ENCODE data around the gene C1QTNF8. TPM values are rescaled to one million over a fixed set of nuclear protein-coding genes. Genes with fewer than 3 reads are reported as not detected.
"Not testable (repeated sequence)": the region's sequence is repeated elsewhere in the genome, so short reads cannot be mapped to it uniquely, and the experiment has no call there.

The C1QTNF8 gene
- total RNA-seq, 2 experiments from 2014 or later: not detected

DNA sequence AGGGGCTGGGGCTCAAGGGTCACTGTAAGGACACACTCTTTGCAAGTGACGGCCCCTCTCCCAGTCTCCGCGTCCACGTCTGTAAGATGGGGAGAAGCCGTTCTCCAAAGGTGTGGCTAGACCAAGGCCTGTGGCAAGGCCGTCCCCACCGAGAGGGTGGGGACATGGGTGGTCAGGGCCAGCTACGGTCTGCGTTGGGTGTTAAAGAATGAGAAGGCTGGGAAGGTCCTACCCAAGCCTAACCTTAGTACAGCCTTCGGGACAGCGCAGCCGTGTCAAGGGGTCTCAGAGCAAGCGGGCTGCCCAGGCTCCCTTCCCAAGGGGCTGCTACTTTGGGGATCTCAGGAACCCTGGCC, 1.9 kb downstream of the C1QTNF8 start:
- no peaks in the 10 kb centered on the region for H3K36me3 ChIP-seq (ENCODE audit: insufficient read depth, low read length)
- no peaks in the 10 kb centered on the region for H3K9me2 ChIP-seq (ENCODE audit: insufficient read depth, low read length)
- no peak overlapping the region for H3K27ac ChIP-seq (ENCODE audit: low read depth, low read length, poor library complexity, severe bottlenecking)
- ChIA-PET POLR2A (no interaction called here), CTCF (ENCODE audit: unreplicated experiment) (no interaction called here)
- DNase-seq (ENCODE audit: low spot score): no peak
- no TSS peak for BruUV-seq (replicated peaks)
- H2AFZ ChIP-seq (ENCODE audit: low read length): no peak overlapping the region
- H4K20me1 ChIP-seq (ENCODE audit: insufficient read depth, low read length): no peaks in the 10 kb centered on the region
- 0 out of 2 replicates have a peak, but pooled peaks cover 4% of the 10 kb centered on the region for H3K9me3 ChIP-seq (ENCODE audit: low read length)
- H3K4me2 ChIP-seq (ENCODE audit: low read length): no peak overlapping the region
- intact Hi-C loops (cut with micrococcal nuclease; ENCODE audit: unreplicated experiment): no loop called here
- no peak overlapping the region for H3K4me3 ChIP-seq (ENCODE audit: low read depth, low read length, poor library complexity, severe bottlenecking)
- H3K79me2 ChIP-seq (ENCODE audit: insufficient read depth, low read depth, low read length): no peaks in the 10 kb centered on the region
- H3K4me1 ChIP-seq (ENCODE audit: insufficient read depth, low read length, poor library complexity, severe bottlenecking): no peaks in the 10 kb centered on the region
- TF ChIP-seq, protein P1, sequence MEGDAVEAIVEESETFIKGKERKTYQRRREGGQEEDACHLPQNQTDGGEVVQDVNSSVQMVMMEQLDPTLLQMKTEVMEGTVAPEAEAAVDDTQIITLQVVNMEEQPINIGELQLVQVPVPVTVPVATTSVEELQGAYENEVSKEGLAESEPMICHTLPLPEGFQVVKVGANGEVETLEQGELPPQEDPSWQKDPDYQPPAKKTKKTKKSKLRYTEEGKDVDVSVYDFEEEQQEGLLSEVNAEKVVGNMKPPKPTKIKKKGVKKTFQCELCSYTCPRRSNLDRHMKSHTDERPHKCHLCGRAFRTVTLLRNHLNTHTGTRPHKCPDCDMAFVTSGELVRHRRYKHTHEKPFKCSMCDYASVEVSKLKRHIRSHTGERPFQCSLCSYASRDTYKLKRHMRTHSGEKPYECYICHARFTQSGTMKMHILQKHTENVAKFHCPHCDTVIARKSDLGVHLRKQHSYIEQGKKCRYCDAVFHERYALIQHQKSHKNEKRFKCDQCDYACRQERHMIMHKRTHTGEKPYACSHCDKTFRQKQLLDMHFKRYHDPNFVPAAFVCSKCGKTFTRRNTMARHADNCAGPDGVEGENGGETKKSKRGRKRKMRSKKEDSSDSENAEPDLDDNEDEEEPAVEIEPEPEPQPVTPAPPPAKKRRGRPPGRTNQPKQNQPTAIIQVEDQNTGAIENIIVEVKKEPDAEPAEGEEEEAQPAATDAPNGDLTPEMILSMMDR (conservative IDR thresholded peaks at IDR 0.05; ENCODE audit: low read length): no peak
- no peak for TF ChIP-seq EZH2phosphoT487 (IDR thresholded peaks at IDR 0.05; ENCODE audit: borderline replicate concordance, low read depth, low read length)

DNA sequence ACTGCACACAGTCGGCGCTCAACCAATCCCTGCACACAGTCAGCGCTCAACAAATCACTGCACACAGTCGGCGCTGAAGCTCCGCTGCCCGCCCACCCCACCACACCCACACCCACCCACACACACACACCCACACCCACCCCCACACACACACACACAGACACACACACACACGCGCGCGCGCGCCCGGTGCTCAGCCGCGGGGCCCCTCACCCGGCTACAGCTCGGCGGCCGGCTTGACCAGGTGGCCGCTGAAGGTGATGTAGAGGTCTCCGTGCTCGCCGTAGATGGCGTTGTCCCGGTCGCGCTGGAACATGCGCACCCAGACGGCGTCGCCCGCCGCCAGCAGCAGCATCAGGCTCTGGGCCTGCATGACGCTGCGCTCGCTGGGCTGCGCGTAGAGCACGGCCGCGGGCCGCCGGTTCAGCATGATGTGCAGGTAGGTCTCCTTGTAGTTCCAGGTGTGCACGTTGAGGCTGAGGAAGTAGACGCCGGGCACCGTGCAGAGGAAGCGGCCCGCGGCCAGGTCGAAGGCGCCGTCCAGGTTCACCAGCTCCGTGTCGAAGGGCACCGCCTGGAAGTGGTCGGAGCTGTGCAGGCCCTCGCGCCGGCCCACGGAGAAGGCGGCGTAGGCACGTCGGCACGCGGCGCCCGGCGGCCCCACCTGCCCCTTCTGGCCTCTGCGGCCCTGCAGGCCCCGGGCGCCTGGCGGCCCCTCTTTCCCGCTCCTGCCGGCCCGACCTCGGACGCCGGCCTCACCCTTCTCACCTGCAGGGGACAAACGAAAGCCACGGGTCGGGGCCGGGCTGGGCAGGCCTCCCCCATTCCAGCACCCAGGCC, 2.5 kb downstream of the C1QTNF8 start:
- intact Hi-C loops (cut with micrococcal nuclease; ENCODE audit: unreplicated experiment): no loop called here
- no peak overlapping the region for H3K27ac ChIP-seq (ENCODE audit: low read depth, low read length, poor library complexity, severe bottlenecking)
- H3K4me3 ChIP-seq (ENCODE audit: low read depth, low read length, poor library complexity, severe bottlenecking): no peak overlapping the region
- BruUV-seq (replicated peaks): no TSS peak
- H3K4me2 ChIP-seq (ENCODE audit: low read length): no peak overlapping the region
- no peaks in the 10 kb centered on the region for H3K36me3 ChIP-seq (ENCODE audit: insufficient read depth, low read length)
- no peaks in the 10 kb centered on the region for H3K4me1 ChIP-seq (ENCODE audit: insufficient read depth, low read length, poor library complexity, severe bottlenecking)
- TF ChIP-seq, protein P1 (conservative IDR thresholded peaks at IDR 0.05; ENCODE audit: low read length): no peak
- TF ChIP-seq EZH2phosphoT487 (IDR thresholded peaks at IDR 0.05; ENCODE audit: borderline replicate concordance, low read depth, low read length): no peak
- 0 out of 2 replicates have a peak, but pooled peaks cover 4% of the 10 kb centered on the region for H3K9me3 ChIP-seq (ENCODE audit: low read length)
- no peaks in the 10 kb centered on the region for H3K9me2 ChIP-seq (ENCODE audit: insufficient read depth, low read length)
- no peaks in the 10 kb centered on the region for H3K79me2 ChIP-seq (ENCODE audit: insufficient read depth, low read depth, low read length)
- H4K20me1 ChIP-seq (ENCODE audit: insufficient read depth, low read length): no peaks in the 10 kb centered on the region
- DNase-seq (ENCODE audit: low spot score): peak; percentile 23
- no peak overlapping the region for H2AFZ ChIP-seq (ENCODE audit: low read length)
- CTCF ChIA-PET (ENCODE audit: unreplicated experiment): no interaction called here
- POLR2A ChIA-PET: no interaction called here

DNA sequence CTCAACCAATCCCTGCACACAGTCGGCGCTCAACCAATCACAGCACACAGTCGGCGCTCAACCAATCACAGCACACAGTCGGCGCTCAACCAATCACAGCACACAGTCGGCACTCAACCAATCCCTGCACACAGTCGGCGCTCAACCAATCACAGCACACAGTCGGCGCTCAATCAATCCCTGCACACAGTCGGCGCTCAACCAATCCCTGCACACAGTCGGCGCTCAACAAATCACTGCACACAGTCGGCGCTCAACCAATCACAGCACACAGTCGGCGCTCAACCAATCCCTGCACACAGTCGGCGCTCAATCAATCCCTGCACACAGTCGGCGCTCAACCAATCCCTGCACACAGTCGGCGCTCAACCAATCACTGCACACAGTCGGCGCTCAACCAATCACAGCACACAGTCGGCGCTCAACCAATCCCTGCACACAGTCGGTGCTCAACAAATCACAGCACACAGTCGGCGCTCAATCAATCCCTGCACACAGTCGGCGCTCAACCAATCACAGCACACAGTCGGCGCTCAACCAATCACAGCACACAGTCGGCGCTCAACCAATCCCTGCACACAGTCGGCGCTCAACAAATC, 3.3 kb downstream of the C1QTNF8 start:
- H4K20me1 ChIP-seq (ENCODE audit: insufficient read depth, low read length); POLR2A ChIA-PET; H3K4me3 ChIP-seq (ENCODE audit: low read depth, low read length, poor library complexity, severe bottlenecking); CTCF ChIA-PET (ENCODE audit: unreplicated experiment); H3K9me3 ChIP-seq (ENCODE audit: low read length); BruUV-seq (replicated peaks); intact Hi-C loops (cut with micrococcal nuclease; ENCODE audit: unreplicated experiment); H3K9me2 ChIP-seq (ENCODE audit: insufficient read depth, low read length); H2AFZ ChIP-seq (ENCODE audit: low read length); H3K27ac ChIP-seq (ENCODE audit: low read depth, low read length, poor library complexity, severe bottlenecking); H3K4me1 ChIP-seq (ENCODE audit: insufficient read depth, low read length, poor library complexity, severe bottlenecking); H3K4me2 ChIP-seq (ENCODE audit: low read length); DNase-seq (ENCODE audit: low spot score); H3K36me3 ChIP-seq (ENCODE audit: insufficient read depth, low read length); H3K79me2 ChIP-seq (ENCODE audit: insufficient read depth, low read depth, low read length): not testable (repeated sequence)
